CD4-positive, alpha-beta T cell treated with Interleukin-17A for 4 hours (primary cell): ENCODE measurements around the gene PDC.

Experiments
- DNase-seq: peaks from one replicate; pipeline ENCODE4 v3.0.0-alpha.2; 2020; ENCODE audit warnings: mixed read lengths

The PDC gene

DNA sequence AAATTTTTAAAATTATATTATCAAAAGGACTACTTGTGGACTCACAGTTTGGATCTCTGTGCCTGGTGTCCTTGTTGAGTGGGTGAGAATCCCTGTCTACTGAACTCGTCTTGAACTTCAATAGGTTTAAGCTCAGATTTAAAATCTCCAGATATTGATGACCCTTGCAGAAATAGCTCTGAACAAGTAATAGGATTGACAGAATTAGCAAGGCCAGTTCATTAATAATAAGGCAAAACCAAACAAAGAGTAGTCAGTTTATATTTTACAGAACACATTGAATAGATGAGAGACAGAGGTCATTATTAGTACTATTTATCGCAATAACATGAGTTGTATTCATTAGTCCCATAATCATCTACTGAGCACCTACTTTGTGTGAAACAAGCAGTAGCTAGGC is at the start of gene PDC:
Gene PDC (minus strand): TSS at position 101 of the 400 bp plus-strand sequence. CDS start 11,655 bp downstream, outside the sequence.
- DNase-seq = no peak

DNA sequence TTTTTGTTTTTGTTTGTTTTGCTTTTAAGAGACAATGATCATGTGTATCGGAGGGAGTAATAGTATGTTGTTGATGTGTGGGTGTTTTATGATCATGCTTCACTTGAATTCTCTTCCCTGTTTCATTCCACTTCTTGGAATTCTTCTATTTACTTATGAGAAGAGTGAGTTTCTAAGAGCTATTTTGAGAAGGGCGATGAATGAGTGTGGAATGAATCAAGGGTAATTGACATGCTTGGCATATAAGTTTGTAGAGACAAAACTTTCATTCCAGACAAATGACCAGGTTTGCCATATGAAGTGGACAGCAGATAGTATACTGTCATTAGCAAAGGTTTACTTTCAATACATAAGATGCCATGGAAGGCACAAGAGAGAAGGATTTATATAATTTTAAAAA is 42.3 kb upstream of the PDC start:
- DNase-seq = no peak

DNA sequence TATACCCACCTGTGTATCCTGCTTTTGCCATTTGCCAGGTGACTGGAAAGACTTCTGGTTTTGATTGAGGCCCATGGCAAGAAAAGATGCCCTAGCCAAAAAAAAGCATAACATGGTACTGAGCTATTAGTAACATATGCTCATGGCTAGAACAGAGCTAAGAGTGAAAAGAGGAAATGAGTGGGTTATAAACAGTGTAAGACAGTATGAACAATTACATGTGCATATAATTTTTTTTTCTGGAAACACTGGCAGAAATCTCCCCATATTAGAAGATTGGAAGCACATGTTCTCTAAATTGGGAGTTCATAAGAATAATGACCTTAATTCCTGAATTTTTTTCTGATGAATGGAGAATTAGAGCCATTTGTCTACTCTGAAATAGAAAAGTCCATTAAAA is 41.2 kb upstream of the PDC start:
- DNase-seq = no peak

GRCh38 chr1:186500804-186501203 is 39.9 kb upstream of the PDC start:
- DNase-seq = no peak

GRCh38 chr1:186499571-186499970 is 38.7 kb upstream of the PDC start:
- DNase-seq = no peak

GRCh38 chr1:186498695-186499389 is 37.9 kb upstream of the PDC start:
- no peak for DNase-seq

- DNase-seq = no peak
Observed at GRCh38 chr1:186498071-186498470, 37.2 kb upstream of the PDC start.

GRCh38 chr1:186497651-186498050 is 36.7 kb upstream of the PDC start:
- DNase-seq = no peak

GRCh38 chr1:186496171-186496851 is 35.4 kb upstream of the PDC start:
- no peak for DNase-seq

DNA sequence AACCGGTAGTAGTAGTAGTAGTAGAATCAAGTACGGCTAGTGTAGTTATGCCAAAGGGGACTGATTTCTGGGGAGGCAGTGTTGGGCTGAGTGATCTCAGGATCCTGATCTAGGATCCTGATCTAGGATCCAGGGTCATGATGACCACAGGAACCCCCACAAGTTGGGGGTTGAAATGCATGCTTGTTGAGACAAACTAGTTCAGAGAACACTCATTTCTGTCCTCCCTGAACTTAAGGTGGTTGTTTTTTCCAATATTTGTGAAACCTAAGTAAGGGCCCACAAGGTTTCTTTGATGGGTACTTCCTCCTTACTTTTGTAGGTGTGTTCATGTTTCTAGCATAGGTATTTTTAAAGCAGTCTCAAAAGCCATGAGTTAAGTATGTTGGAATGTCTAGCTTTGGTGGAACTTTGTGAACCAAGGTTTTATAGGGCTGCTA is 33.9 kb upstream of the PDC start:
- DNase-seq = no peak

GRCh38 chr1:186492531-186493291 is 31.8 kb upstream of the PDC start:
- DNase-seq = no peak

- DNase-seq = no peak
Observed at GRCh38 chr1:186491336-186491735, 30.4 kb upstream of the PDC start.

GRCh38 chr1:186487163-186487562 is 26.2 kb upstream of the PDC start:
- DNase-seq = no peak

GRCh38 chr1:186486061-186486460 is 25.1 kb upstream of the PDC start:
- DNase-seq = no peak

DNA sequence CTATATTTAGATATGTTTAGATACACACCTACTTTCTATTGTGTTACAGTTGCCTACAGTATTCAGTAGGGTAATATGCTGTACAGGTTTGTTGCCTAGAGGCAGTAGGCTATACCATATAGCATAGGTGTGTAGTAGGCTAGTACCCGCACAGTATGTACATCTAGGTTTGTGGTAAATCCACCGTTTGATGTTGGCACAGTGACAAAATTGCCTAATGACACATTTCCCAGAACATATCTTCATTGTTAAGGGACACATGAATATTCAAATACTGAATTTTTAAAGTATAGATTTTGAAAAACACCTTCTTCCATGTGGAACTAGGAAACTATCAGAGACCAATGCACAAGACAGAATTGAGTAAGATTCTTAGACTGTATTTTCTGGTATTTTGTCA is 22.6 kb upstream of the PDC start:
- no peak for DNase-seq

DNA sequence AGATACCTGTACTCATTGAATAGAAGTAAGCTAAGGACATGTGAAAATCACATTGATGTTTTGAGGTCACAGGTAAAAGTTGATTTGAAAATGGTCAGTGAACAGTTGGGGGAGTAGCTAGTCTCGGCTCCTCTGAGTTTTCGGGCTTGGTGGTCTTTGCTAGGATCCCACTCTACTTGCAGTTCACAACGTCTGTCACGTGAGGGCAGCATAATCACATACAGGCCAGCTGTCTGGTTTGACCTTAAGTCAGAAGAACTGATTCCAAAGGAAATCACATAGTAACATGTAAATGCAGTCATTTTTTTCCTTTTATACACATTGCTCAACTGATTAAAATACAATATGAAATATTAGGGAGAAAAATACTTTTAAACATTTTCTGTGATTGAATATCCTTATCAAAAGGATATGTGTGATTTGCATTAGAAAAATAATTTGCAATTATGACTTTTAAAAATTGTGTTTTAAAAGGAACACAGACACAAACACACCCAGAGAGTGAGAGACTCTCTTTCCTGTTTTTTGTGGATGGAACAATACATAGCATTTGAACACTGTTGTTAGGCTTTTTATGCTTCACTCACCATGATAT is 21.8 kb upstream of the PDC start:
- DNase-seq = peak; percentile 30

- DNase-seq = no peak
Observed at GRCh38 chr1:186481303-186481888, 20.5 kb upstream of the PDC start.

GRCh38 chr1:186479162-186479561 is 18.2 kb upstream of the PDC start:
- DNase-seq = no peak

DNA sequence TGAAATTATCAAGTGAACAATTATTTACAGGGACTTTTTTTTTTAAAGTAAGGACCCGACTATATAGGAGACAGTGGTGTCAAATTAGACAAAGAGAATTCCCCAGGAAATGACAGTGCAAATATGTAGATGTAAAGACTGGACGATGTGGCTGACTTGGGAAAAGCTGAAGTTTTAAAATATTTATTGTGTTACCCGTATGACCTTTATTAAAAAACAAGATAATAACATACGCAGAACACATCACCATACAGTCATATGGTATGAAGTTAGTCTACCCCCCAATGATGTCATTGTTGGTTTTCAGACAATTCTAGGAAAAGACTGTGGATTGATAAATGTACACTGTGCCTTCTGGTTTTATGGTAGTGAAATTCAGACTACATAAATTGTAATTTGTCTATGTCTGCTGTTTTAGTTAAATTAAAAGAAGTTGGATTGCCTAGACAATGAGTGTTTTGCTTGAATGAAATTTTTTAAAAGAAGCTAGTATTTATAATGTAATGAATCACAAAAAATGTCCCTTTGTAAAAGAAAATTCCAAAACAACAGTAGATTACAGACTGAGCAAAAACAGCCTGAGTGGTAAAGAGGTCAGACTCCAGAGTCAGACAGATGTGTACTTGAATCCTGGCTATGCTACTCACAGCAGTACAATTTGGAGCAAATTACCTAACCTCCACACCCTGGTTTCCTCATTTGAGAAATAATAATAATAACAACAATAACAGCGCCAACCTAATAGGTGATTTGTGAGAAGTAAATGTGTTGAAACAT is 15.5 kb upstream of the PDC start:
- DNase-seq = no peak

GRCh38 chr1:186474208-186474607 is 13.3 kb upstream of the PDC start:
- no peak for DNase-seq

GRCh38 chr1:186473047-186473446 is 12.1 kb upstream of the PDC start:
- DNase-seq = no peak

DNA sequence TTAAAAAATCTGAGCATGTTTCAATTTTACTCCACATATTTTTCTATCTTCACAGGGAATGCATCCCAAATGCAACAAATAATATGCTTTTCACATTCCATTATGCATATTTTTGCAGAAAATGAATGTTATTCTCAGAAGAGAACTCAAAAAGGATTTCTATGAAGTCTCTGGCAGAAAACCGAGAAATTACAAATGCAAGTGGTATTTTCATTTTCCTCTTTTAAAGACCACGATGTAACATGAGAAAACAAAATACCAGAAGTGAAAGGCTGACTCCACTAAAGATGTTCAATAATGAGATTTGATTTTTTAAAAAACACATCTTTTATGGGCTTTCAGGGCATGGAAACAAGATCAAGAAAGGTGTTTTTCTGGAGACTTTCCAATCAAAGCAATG is 5.0 kb upstream of the PDC start:
- DNase-seq = no peak
